GM18511 (cell line): Measurements from ENCODE around the gene FBXO2.
"Not testable (repeated sequence)": the region's sequence is repeated elsewhere in the genome, so short reads cannot be mapped to it uniquely, and the experiment has no call there.

Source experiments
- ATAC-seq: cut with Tn5 transposase; IDR thresholded peaks from one replicate; pipeline ENCODE4 v1.9.1; 2021; ENCODE audit warnings: mild to moderate bottlenecking, moderate library complexity; ENCODE audit not compliant: unreplicated experiment

Gene FBXO2

DNA sequence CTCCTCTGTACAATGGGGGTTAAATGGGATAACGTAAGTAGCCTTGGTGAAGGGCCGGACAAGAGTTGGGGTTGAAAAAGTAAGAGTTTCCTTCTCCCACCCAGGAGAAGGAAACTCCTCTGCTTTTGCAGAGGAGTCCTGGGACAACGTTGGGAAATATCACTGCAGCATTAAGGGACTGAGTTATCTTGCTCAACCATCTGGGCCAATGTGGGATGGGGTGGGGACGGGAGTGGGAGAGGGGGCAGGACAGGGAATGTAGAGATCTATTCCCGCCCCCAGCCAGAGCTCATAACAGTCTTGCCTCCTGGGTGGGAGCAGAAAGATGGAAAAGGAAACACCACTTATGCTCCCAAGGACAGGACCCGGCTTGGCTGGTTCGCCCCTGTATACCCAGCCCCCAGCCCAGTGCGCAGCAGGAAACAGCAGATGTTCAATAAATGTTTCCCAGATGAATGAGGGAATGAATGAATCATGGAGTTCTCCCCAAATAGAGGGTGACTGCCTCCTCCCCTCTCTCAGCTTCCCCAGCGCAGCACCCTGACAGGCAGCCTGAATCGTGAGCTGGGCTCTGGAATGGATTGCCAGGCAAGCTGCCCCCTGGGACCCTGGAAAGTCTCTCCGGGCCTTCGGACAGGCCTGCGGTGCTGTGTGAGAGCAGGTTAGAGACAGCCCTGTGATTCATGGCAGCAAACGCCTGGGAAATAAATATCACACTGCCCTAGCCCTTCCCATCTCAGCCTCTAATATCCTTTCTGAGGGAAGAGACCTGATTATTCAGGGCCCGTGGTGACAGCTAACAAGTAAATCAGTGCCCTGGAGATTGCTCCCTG is 24.8 kb downstream of the FBXO2 start:
- no peak for ATAC-seq

DNA sequence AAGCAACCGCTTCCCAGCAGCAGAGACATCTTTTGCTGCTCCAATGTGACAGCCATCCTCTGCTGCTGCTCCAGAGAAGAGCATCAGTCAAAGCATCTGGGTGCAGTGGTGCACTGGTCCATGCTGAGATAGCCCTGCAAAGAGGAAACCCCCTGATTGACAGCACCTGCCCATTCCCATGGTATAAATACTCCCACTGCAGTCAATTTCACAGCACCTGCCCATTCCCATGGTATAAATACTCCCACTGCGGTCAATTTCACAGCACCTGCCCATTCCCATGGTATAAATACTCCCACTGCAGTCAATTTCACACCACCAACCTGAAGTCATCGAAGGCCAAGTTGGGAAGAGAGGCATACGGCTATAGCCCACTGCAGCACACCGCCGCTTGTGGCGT is 25.5 kb downstream of the FBXO2 start:
- ATAC-seq: no peak

DNA sequence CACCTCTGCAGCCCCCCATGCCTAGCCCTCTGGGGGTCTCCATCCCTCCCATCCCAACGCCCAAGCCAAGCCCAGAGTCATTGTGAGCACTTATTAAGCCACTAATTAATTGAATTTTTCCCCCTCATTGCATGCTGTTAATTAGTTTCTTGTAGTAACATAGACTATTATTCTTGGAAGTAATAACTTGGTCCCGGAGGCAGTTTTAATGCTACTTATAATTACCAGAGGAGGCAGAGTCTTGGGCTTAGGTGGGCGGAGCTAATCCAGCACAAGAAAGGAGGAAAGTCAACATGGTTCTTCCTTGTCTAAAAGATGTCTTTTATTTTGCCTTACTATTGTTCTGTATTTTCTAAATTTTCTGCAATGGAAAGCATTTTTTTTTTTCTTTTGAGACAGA is 27.7 kb downstream of the FBXO2 start:
- ATAC-seq: no peak

DNA sequence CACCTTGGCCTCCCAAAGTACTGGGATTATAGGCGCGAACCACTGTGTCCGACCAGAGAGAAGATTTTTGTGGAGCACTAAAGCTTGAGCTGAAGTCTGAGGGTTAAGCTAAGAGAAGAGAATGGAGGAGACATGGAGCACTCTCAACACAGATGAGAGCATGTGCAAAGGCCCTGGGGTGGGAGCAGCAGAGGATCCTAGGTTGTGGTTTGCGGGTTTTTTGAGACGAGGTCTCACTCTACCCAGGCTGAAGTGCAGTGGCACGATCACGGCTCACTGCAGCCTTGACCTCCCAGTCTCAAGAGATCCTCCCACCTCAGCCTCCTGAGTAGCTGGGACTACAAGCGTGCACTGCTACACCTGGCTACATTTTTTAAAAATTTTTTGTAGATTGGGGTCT is 30.5 kb downstream of the FBXO2 start:
- ATAC-seq: no peak

DNA sequence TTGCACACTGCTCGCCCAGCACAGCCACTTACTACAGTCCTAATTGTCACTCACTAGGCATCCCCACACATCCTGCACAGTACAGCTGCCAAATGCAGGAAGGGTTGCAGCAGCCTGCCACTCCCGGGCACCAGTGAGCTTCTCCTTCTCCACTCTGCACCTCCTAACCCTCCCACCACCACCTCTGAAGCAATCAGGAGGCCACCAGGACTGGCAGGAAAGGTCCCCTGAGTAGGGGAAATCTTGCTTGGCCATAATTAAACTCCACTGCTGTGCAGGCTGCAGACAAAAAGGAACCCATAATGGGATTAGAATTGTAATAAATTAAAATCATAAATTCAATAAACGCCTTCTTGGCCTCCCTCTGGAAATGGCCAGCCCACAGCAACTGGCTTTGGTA is 31.8 kb downstream of the FBXO2 start:
- ATAC-seq: no peak

DNA sequence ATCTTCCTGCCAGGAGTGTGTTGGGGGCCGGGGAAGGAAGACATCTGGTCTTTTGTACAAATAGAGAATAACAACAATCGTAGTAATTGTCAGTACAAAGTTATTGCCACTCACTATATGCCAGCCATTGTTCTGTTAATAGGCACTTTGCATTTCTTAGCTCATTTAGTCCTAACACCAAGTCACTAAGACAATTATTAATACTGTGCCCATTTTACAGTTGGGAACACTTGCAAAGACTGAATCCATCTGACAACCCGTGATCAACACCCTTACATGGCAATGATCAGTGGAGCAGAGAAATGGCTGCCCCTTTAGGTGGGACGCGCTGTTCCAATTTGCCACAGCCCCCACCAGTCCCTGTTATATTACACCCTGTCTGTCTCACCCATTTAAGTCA is 33.3 kb downstream of the FBXO2 start:
- ATAC-seq: no peak

DNA sequence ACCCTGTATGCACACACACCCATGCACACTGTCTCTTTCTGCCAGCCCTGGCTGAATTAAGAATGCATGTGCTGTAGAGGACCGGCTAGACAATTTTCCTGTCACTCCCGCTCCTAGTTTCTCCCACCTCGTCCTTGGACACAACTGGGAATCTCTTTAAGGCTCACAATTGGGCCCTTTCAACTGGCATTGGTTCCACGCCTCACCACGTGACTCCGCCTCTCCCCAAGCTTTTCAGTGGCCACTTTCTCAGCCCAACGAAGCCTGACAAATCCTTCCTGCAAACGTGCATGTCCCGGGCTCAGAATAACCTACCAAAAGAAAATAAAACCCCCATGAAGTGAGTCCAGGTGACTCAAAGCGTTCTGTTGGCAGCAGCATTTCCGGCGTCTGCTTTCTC is 33.8 kb downstream of the FBXO2 start:
- no peak for ATAC-seq

DNA sequence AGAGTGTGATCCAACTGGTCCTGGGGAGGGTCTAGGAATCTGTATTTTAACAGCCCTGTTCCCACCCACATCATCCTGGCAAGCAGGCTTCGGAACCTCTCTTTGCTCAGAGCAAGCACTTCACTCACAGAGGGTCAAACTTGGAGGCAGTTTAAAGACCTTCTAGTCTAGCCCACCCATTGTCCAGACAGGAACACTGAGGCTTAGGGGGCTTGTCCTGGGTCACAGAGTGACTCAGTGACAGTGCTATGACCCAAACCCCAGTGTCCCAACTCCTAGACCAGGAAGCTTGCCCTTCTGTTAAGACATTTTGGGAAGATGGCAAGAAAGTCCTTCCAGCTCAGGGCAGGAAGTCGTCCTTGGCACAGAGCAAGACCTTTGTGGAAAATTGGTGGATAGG is 36.5 kb downstream of the FBXO2 start:
- no peak for ATAC-seq

DNA sequence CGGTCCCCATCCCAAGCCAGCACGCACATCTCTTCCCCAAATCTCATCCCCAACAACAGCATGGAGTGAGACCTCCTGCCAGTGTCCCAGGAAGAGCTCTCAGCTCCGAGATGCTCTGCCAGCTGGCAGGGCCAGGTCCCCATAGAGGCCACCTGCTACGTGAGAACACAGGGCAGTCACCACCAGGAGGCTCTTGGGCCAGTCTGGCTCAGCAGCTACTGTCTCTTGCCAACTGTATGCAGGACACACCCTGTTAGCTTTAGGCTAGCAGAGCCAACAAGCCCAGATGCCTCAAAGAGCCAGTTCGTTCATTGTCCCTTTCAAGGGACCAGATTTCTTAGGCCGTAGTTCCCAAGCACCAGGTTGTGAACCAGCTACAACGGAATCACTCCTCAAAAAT is 36.9 kb downstream of the FBXO2 start:
- ATAC-seq: no peak

DNA sequence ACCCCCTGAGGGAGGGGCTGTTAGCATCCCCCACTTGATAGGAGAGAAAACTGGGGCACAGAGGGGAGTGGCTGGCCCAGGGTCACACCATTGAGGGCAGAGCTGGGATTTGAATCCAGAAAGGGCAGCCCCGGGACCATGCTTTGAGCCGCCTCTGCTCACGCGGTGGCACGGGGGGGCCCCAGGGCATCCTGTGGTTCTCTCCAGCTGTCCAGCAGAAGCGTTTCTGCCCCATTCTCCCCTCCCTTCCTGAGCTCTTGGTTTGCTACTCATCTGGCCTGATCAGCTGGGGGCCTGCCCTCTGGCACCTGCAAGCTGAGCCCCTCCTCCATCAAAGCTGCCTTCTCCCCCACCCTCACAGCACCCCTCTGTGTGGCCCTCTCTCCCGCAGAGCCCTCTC is 37.5 kb downstream of the FBXO2 start:
- no peak for ATAC-seq

DNA sequence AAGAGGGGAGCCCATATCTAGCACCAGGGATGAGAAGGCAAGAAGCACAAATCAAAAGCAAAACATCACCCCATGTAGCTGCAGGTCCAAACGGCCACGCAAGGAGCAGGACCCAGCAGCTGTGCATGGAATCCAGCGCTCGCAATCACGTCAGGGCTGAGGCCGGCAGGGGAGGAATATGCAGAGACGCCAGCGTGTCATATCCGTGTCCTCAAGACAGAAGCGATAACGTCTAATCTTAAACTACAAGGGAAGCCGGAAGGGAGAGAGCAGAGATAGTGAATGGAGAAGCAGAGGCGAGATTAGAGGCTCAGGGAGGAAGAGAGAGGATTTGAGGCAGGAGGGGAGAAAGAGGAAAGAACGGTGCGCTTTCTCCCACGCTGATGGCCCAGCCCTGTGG is 39.1 kb downstream of the FBXO2 start:
- no peak for ATAC-seq

DNA sequence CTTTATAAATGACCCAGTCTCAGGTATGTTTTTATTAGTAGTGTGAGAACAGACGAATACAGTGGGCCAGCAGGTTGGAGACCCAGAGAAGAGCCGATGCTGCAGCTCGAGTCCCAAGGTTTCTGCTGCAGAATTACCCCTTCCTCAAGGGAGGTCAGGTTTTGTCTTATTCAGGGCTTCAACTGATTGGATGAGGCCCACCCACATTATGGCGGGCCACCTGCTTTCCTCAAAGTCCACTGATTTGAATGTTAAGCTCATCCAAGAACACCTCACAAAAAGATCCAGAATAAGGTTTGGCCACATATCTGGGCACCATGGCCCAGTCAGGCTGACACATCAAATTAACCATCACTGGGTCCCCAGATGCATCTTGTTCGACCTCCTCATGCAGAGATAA is 40.9 kb downstream of the FBXO2 start:
- ATAC-seq: no peak

DNA sequence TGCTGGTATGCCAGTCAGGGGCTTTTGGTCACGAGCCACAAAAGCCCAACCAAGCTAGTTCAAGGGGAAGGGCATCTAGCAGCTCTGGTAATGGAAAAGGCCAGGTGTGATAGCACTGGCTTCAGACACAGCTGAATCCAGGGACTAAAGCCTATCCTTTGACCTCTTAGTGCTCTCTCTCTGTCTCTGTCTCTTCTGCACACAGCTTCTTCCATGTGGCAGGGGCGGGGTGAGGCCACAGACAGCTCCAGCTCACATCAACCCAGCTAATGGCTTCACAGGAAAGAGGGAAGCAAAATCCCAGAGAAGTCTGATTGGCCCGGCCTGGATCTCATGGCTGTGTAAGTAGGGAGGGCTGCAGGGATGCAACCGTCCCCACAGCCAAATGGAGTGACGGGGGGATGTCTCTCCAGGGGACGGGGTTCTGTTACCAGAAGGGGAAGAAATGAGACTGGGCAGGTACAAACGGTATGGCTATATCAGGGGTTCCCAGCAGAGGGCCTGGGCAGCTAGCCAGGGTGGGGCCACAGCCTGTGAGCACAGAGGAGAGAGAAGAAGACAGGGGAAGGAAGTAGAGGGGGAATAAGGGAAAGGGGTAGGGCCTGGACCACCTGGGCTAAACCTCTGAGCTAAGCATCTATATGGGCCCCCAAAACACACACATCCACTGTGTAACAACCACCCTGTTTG is 42.4 kb downstream of the FBXO2 start:
- no peak for ATAC-seq

DNA sequence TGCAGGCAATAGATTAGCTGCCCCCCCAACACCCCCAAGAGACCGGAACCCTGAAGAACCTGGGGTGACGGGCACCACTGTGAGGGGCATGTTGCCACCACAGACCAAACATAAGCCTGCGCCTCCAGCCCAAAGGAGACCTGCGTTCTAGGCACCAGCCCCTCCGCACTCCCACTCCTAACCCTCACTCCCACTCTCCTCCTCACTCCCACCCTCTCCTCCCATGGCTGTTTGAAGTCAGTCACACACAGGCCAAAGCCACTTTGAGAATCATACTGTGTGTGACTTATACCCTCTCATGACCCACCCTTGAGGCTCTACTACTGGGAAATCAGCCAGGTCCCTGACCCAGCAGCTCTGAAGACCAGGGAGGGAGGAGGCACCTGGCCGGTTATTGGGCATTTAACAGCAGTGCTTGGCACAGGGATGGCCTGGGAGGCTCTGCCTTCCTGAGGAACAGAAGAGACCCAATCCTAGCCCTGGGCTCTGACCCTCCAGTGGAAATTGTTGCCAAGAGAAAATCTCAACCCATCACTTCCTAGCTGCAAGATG is 43.5 kb downstream of the FBXO2 start:
- ATAC-seq: no peak

DNA sequence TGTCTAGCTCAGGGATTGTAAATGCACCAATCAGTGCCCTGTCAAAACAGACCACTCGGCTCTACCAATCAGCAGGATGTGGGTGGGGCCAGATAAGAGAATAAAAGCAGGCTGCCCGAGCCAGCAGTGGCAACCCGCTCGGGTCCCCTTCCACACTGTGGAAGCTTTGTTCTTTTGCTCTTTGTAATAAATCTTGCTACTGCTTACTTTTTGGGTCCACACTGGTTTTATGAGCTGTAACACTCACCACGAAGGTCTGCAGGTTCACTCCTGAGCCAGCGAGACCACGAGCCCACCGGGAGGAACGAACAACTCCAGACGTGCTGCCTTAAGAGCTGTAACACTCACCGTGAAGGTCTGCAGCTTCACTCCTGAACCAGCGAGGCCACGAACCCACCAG is 44.9 kb downstream of the FBXO2 start:
- not testable (repeated sequence) for ATAC-seq

DNA sequence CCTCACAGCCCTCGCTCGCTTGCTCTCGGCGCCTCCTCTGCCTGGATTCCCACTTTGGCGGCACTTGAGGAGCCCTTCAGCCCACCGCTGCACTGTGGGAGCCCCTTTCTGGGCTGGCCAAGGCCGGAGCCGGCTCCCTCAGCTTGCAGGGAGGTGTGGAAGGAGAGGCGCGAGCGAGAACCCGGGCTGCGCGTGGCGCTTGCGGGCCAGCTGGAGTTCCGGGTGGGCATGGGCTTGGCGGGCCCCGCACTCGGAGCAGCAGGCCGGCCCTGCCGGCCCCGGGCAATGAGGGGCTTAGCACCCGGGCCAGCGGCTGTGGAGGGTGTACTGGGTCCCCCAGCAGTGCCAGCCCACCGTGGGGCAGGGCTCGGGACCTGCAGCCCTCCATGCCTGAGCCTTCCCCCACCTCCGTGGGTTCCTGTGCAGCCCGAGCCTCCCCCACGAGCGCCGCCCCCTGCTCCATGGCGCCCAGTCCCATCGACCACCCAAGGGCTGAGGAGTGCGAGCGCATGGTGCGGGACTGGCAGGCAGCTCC is 45.6 kb downstream of the FBXO2 start:
- not testable (repeated sequence) for ATAC-seq

DNA sequence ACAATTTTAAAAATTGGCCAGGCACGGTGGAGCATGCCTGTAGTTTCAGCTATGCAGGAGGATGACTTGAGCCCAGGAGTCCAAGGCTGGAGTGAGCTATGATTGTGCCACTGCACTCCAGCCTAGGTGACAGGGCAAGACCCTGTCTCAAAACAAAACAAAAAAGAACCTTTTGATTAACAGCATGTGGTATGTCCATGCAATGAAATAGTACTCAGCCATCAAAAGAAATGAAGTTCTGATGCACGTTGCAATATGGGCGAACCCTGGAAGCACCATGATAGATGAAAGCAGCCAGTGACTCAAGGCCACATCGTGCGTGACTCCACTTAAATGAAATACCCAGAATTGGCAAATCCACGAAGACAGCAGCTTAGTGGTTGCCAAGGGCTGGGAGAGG is 47.5 kb downstream of the FBXO2 start:
- no peak for ATAC-seq

DNA sequence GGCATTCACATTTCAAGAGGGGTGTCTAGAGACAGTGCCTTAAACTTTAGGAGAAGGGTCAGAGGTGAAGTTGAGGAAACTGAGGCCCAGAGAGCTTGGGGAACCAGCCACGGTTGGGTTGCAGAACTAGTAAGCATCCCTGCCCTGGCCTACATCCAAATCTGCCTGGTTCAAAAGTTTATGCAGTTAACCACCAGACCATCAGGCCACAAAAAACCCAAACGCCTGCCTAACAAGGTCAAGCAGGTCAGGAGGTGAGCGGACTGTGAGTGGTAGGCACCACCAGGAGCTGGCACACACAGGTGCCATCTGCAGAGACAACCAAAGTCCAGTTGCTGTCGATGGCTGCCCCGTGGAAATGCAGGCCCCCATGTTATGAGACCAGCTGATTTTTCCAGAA is 51.2 kb downstream of the FBXO2 start:
- ATAC-seq: no peak

DNA sequence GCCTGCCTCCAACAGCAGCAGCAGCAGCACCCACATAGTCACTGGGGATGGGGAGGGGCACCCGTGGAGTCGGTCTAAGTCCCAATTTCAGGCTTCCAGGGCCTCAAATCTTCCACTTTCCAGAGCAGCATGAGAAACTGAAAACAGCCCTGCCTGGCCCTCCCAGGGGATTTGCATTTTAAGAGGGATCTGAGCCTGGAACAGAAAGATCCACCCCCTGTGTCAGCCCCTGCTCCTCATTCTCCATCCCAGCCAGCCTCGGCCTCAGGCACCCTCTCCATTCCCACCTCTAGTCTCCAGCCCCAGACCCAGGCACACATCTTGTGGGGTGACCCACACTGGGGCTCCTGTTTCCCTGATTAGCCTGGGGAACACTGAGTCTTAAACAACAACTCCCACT is 51.8 kb downstream of the FBXO2 start:
- no peak for ATAC-seq

DNA sequence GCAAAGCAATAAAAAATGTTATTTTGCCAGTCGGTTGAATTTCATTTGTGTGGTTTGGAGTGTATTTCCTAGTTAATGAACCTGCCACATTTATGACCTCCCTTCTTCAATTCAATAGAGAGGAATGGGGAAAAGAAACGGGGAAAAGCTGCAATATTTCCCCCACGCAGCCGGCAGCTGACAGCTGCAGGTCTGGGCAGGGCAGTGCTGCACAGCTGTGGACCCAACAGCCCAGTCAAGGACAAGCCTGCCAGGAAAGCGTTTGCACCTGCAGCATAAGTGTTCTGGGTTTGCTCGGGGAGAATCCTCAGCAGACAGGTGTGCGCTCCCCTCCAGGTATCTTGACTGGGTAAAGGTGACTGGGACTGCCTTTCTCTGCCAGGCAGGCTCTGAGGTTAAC is 53.4 kb downstream of the FBXO2 start:
- ATAC-seq: no peak

DNA sequence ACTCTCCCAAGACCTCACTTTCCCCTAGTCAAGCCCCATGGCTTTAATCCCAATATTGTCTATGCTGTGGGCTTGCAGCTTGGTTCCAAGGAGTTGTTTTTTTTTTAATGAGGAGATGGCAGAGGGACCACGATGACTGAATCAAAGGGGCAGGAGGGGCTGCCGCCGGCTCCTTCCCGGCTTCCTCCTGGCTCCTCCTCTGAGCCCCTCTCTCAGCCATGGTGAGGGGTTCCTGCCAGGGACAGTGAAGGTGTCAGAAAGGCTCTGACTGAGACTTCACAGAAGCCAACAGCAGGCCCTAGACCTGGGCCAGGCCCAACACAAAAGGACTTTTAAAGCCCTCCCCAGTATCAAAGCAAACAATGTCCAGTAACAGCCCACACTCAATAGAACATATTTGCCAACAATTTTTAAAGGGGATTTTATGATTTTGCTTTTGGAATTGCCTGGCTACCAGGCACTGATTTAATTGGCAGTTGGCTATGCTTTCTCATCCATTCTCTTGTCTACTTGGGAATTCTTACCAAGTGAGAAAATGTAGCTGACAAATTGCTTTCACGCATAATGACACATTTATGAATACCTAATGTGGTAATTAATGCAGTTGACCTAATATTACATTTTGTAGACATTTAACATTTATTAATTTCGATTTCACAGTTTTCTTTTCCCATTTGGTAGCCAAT is 54.2 kb downstream of the FBXO2 start:
- no peak for ATAC-seq
